ENCODE data around the gene XIAP.
"Not testable (repeated sequence)": the region's sequence is repeated elsewhere in the genome, so short reads cannot be mapped to it uniquely, and the experiment has no call there.

Gene XIAP

DNA sequence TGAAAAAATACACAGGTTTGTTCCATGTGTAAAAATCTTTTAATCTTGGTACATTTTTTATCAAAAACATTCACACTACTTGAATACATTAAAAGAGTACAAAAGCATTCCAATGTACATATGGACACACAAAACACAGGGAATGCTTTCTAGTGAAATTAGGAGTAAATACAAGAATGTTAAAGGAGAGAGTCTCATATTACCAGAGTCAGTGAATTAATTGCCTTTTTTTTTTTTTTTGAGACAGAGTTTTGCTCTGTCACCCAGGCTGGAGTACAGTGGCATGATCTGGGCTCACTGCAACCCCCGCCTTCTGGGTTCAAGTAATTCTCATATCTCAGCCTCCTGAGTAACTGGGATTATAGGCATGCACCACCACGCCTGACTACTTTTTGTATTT, 17.0 kb downstream of the XIAP start:
- DNase-seq, result no peak

DNA sequence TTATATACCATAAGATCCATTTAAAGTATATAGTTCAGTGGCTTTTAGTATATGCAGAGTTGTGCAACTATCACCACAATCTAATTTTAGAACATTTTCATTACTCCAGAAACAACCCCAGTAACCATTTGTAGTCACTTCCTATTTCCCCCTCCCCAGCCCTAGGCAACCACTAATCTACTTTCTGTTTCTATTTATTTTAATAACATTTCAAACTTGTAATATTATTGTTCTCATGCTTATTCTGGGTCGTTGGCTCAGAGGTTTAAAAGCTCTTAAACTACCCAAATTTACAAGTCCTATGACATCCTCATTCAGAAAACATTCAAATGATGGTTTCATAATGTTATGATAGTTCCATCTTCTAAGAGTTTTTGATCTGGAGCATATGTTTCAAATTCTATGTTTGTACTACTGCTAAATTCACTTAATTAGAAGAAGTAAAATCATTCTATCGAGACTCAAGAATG, 18.4 kb downstream of the XIAP start:
- DNase-seq, result no peak

DNA sequence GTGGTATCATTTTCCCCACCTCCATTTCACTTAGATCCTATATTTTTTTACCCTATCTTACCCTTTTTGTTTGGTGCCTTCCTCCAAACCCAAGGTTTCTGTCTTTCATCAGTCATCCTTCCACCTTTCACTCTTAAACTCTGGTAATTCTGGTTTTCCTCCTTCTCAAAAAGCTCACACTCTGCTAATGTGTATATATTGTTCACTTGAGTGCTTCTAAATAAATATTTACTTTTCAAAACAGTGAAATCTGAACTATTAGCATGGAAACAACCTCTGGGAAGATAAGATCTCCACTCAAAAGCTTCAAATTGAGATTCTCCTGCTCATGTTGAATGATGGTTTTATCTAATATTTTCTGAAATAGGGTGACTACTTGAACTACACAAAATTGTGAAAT, 21.5 kb downstream of the XIAP start:
- DNase-seq, result no peak

DNA sequence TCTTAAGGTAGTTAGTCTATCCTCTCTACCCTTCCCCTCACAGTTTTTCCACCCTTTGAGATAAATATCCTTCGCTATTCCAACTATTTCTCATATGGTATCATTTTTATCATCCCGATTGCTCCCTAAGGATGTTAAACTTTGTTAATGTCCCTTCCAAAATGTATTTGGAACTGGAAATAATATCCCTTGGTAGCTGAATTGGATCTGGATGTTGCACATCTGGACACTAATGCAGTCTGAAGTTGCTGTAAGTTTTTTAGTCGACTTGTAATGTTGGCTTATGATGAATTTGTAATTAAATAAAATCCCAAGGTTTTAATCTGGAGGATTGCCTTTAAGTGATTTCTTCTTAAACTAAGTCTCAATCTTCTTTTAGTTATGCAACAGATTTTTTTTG, 22.5 kb downstream of the XIAP start:
- DNase-seq, result no peak

DNA sequence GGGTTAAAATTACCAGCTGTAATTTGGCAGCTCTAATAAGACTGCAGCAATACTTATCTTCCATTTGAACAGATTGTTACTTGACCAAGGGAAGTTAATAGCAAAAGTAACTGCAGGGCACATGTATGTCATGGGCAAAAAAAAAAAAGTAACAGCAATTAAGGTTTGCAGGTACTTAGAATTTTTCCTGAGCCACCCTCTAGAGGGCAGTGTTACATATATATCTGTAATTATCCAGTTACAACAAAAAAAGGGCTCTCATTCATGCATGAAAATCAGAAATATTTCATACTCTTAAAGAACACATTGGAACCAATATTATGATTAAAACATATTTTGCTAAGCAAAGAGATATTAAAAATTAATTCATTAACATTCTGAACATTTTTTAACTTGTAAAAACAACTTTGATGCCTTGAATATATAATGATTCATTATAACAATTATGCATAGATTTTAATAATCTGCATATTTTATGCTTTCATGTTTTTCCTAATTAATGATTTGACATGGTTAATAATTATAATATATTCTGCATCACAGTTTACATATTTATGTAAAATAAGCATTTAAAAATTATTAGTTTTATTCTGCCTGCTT, 25.1 kb downstream of the XIAP start:
- no peak for DNase-seq

DNA sequence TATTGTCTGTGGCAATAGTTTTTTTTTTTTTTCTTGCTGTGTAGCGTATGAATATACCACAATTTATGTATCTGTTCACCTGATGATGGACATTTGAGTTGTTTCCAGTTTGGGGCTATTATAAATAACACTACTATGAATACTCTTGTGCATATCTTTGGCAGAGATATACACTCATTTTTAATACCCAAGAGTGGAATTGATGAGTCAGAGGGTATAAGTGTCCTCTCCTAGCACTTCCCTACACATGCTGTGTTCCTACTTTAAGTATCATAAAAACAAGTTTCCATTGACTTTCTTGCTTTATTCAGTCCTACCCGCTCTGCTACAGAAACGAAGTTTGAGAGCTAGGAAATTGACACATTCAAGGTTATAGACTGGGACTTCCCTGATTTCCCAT, 39.8 kb downstream of the XIAP start:
- no peak for DNase-seq

DNA sequence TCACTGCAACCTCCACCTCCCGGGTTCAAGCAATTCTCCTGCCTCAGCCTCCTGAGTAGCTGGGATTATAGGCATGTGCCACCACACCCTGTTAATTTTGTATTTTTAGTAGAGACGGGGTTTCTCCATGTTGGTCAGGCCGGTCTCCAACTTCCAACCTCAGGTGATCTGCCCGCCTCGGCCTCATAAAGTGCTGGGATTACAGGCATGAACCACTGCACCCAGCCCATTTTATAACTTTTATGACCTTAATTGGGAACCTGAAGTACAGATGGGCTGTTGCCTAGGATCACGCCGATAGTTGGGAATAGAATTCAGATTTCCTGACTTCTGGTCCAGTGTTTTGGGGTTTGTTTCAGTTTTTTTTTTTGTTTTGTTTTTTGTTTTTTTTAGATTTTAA, 43.4 kb downstream of the XIAP start:
- not testable (repeated sequence) for DNase-seq

DNA sequence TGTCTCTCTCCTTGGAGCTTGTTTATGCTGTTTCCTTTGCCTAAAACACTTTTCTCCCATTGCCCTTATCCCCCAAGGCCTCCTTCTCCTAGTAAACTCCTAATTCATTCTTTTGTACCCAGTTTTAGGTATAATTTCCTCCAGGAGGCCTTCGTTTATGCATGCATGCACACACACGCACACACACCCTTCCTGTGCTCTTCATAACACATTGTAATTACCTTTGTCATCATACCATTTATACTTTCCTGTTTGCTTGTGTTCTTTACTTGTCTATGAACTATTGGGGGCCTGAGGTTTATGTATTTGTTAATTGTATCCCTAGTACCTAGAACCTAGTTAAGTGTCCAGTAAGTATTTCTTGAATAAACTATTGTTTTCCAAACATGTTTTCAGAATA, 45.5 kb downstream of the XIAP start:
- DNase-seq, result no peak

DNA sequence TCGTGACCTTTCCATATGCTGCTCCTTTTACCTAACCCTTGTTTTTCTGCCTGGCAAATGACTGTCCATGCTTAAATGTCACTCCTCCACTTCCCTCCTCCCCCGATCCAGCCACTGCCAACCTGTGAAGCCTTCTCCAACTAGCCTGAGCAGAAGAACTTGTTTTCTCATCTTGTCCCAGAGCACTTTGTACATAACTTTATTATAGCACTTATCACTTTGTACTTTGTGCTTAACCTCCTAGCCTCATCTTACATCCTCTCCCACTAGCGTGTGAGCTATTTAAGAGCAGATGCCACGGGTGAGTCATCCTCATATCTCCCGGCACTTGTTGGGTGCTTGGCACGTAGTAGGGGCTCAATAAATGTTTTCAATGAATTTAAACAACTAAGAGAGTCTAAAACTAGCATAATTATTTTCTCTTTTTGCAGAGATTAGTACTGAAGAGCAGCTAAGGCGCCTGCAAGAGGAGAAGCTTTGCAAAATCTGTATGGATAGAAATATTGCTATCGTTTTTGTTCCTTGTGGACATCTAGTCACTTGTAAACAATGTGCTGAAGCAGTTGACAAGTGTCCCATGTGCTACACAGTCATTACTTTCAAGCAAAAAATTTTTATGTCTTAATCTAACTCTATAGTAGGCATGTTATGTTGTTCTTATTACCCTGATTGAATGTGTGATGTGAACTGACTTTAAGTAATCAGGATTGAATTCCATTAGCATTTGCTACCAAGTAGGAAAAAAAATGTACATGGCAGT, 46.9 kb downstream of the XIAP start:
- DNase-seq, result no peak

DNA sequence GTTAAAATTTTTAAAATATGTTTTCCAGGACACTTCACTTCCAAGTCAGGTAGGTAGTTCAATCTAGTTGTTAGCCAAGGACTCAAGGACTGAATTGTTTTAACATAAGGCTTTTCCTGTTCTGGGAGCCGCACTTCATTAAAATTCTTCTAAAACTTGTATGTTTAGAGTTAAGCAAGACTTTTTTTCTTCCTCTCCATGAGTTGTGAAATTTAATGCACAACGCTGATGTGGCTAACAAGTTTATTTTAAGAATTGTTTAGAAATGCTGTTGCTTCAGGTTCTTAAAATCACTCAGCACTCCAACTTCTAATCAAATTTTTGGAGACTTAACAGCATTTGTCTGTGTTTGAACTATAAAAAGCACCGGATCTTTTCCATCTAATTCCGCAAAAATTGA, 49.7 kb downstream of the XIAP start:
- DNase-seq, result no peak

DNA sequence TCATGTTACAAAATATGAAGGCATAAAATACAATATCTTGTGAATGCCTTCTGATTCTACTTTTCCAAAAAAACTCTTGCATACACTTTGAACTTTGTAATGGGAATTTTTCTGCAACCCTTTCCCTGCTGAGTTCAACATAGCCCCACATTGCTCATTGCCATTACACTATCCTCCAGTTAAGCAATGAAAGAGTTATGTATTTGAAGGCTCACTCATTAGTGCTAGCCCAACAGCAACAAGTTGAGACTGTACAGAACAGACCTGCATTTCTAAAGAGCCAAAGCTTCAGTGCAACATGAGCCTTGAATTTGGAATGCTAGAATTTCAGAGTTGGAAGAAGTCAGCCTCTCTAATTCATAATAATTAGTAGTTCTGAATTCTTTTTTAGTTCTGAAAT, 57.2 kb downstream of the XIAP start:
- no peak for DNase-seq

DNA sequence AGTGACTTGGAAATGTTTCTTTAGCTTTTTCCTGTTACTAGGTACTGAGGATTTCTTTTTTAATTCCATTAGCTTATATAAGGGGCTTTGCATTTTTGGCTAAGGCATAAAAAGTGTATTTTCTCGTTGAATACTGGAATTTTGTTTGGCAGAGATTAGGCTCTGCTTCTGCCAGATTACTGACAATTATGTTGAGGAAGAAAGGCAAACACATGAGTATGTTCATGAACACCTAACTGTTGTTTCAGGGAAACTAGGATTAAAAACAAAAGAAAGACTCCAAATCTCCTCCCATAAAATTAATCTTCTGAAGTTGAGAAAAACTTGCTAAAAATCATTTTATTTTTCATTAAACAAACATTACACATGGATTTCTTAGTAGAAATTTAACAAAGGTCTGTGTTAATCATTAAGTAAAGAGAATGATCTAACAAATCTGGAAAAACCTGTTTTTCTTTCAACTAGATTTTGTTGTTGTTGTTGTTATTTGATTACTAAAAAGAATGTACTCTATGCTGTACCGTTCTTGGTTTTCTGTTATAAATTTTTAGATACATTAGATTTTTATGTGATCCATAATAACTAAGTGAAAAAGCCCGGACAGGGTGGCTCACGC, 58.4 kb downstream of the XIAP start:
- DNase-seq, result no peak

DNA sequence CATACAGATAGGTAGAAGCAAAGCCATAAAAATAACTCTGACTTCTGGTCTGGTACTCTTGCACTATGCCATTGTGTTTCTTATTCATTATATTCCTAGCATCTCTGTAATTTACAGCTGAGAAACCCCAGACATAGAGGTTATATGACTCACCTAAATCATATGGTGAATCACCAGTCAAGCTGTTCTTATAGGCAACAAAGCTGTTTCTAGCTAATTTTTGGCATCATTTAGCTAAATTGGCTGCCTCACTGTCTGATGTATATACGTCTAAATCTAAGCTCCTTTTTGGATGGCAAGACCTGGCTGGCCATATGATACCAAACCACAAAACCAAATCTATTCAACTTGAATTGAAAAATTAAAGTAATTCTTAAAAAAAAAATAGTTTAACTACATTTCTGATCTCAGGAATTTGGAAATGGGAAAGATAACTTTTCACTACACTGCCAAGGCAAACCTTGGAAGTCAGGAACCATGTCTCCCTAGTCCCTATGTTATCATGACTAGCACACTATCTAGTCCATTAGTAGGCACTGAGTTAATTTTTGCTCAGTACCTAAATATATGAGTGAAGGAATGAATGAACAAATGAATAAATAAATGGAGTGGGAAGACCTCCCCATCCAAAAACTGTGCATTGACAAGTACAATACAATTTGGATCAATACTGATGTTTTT, 60.4 kb downstream of the XIAP start:
- no peak for DNase-seq

DNA sequence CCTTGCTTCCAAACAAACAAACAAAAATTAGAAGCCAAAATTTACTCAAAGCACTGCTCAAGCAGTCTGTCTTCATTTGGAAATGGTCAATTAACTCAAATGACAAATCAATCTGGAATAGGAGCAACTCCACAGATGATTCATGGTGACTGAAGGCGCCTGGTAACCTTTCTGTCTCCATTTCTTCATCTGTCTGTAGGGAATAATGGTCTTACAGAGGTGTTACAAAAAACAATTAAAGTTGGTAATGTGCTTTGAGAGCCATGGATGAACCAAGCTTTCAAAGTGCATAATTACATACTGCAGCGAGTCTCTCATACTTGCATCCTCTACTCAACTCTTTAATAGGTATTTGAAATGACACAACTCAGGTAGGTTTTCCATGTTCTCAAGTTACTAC, 63.4 kb downstream of the XIAP start:
- DNase-seq, result no peak

DNA sequence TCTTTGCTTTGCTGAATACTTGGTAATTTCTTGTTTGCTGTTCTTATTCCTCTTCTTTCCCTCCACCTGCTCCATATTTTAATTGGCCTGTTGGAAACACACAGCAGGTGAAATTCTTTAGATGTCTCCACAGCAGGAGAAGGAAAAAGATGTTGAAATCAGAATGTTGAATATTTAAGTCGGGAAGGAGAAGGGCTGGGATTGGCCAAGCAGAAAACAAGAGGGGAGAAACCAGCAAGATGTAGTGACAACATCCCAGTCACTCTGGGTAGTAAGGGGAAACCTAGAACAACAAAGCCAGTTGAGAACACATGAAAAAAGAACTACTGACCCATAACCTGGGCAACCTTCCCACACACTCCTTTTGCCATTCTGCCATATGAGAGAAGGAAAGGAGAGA, 64.3 kb downstream of the XIAP start:
- no peak for DNase-seq

DNA sequence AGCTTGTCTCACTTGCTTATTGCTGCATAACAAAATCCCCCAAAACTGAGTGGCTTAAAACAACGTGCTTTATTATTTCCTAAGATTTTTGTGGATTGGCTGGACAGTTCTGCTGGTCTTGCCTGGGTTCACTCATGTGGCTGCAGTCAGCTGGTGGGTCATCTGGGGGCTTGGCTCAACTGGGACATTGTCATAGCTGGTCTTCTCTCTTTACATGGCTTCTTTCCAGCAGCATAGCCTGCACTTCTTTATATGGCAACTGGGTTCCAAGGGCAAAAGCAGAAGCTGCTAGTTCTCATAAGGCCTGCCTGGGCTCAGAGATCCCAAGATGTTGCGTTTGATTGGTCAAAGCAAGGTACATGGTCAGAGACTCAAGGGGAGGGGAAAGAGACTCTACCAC, 68.0 kb downstream of the XIAP start:
- DNase-seq, result no peak

DNA sequence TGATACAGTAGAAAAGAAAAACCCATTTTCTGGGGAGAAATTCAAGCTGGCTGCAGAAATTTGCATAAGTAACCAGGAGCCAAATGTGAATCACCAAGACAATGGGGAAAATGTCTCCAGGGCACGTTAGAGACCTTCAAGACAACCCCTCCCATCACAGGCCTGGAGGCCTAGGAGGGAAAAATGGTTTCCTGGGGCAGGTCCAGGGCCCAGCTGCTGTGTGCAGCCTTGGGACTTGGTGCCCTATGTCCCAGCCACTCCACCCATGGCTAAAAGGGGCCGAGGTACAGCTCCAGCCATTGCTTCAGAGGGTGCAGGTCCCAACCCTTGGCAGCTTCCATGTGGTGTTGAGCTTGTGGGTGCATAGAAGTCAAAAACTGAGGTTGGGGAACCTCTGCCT, 72.2 kb downstream of the XIAP start:
- DNase-seq, result not testable (repeated sequence)

DNA sequence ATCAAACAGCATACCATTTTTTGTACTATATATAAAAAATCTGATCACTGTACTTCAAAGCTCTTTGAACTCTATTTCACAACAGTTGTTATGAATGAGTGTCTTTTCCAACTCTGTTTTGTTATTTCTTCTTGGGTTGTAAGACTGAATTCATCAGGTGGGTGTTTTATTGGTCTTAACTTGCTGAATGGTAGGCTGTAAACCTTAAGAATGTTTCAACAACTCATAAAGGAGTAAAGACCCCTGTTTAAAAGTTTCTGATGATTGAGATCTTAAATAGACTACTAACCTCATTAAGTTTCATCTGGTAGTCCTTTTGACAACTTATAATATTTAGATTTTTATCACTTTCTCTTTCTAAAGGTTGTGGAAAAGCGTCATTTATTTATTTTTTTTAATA, 83.2 kb downstream of the XIAP start:
- no peak for DNase-seq

DNA sequence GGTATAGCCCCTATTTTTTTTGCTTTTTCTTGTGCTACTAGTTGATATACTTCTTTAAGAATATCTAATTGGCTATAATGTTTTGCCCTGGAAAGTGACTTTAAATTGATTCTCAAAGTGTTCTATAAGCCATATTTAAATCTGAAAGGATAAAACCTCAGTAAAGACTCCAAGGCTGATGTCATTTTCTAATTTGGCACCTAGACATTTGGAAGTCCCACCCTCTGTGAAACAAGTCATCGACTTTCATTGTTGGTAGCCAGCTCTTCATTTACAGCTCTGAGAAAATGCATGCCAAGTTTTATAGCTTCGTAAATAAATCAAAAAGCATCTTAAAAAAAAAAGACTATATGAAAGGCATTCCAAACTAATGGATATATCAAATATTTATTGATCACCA, 83.6 kb downstream of the XIAP start:
- no peak for DNase-seq

DNA sequence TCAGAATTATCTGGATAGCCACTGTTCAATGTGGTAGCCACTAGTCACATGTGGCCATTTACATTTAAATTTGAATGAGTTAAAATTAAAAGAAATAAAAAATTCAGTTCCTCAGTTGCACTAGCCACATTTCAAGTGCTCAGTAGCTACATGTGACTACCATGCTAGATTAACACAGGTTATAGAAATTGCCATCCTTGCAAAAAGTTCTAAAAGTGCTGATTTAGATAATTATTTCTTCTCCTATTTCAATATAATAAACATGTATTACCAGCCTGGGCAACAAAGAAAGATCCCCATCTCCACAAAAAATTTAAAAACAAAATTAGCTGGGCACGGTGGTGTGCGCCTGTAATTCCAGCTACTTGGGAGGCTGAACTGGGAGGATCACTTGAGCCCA, 90.0 kb downstream of the XIAP start:
- no peak for DNase-seq

DNA sequence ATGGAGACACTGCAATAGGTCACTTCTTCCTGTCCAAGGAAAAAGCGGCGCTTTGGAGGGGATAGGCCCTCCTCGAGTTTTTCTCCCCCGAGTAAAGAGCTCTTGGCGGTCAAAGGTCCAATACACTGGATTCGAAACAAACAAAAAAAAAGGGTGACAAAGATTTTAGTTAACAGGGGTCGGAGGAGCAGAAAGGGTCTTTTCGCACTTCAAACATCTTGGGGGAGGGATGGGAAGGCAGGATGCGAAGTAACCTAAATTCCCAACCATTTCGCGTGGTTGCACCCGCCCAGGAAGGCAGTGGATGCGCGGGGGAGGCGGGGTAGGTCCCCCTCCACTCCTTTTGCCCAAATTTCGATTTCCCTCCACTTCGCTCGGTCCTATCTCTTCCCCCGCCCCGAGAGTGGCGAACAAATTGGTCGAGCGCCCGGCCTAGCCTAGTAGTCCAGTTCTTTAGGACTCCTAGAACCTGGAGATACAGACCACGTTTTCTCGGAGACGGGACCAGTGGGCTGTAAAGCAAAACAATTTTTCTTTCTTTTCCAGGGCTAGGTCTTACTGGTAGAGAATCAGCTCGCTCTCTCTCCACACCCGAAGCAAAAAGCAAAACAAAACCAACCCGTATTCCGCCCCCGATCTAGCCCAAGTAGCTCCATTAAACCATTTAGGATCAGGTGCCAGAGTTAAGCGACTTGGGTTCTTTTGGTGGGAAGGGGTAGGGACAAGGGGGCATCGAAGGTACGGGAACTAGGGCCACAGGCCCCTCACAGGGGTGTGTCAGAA, 99.6 kb downstream of the XIAP start:
- DNase-seq, result no peak

DNA sequence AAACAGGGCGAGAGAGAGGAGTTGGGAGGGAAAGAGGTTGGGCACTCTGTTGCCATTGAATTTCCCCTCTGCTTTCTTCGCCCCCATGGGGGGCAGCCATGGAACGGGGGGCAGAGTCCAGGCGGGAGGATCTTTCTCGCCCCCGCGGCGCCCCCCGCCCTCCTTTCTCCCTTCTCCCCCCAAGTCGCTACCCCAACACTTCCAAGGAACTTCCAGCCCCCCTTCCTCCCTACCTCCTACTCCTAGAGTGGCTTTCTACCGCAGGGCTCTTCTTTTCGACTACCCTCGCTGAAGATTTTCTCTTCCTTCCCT, 101.1 kb downstream of the XIAP start:
- DNase-seq, result no peak
